Gastroesophageal sphincter (tissue), 4 donors: ENCODE results near the gene GLP2R. TPM values are rescaled to one million over a fixed set of nuclear protein-coding genes. Genes with fewer than 3 reads are reported as not detected.

Experiments used
- ATAC-seq: fragments of 150-250 bp; one replicate; pipeline ENCODE4 v1.9.1; 2016; ENCODE audit warnings: mild to moderate bottlenecking, moderate library complexity
- H3K27ac ChIP-seq, 4 donors: fragments of 200-600 bp; sonication (generic) in 3 of 4; 1 replicate in 3 of 4; 2 replicates in 1 of 4; pipeline ENCODE4 v1.5.1; 2016 to 2019
- H3K27me3 ChIP-seq: fragments of 200-600 bp; sonication (generic); one replicate; pipeline ENCODE4 v1.5.1; 2019
- H3K36me3 ChIP-seq, 2 donors: fragments of 200-600 bp; sonication (generic); one replicate each; pipeline ENCODE4 v1.5.1; 2019; ENCODE audit warnings: control low read depth in 1 of 2
- H3K4me1 ChIP-seq, 3 donors: fragments of 200-600 bp; sonication (generic); 1 replicate in 2 of 3; 2 replicates in 1 of 3; pipeline ENCODE4 v1.5.1; 2016 to 2019; ENCODE audit warnings: control low read depth in 2 of 3
- H3K4me3 ChIP-seq, 2 donors: fragments of 200-600 bp; sonication (generic); one replicate each; pipeline ENCODE4 v1.5.1; 2019; ENCODE audit warnings: mild to moderate bottlenecking in 1 of 2, moderate library complexity in 1 of 2
- H3K9me3 ChIP-seq, 3 donors: fragments of 200-600 bp; sonication (generic); one replicate each; pipeline ENCODE4 v1.5.1; 2017 to 2019; ENCODE audit warnings: control low read depth in 2 of 3
- CTCF ChIP-seq, 4 experiments: fragments of 200-600 bp in 2 of 4; fragments of 450-650 bp in 2 of 4; sonication (generic) in 1 of 4; IDR thresholded peaks; one replicate each; pipeline ENCODE4 v1.5.1; 2017 to 2019; ENCODE audit warnings: antibody characterized with exemption in 4 of 4, mild to moderate bottlenecking in 2 of 4, moderate library complexity in 2 of 4
- EP300 ChIP-seq: sonication (generic); formaldehyde crosslinking; IDR thresholded peaks from one replicate; pipeline ENCODE4 v1.6.1; 2017; ENCODE audit warnings: antibody characterized with exemption, mild to moderate bottlenecking
- POLR2A ChIP-seq, 2 donors: fragments of 450-650 bp; IDR thresholded peaks; one replicate each; pipeline ENCODE4 v1.6.1; 2017; ENCODE audit warnings: antibody characterized with exemption in 2 of 2, mild to moderate bottlenecking in 2 of 2, moderate library complexity in 1 of 2
- POLR2AphosphoS5 ChIP-seq: sonication (generic); formaldehyde crosslinking; IDR thresholded peaks from one replicate; pipeline ENCODE4 v1.6.1; 2017; ENCODE audit warnings: antibody characterized with exemption
- WGBS, 2 donors: methylation state at CpG; one replicate each; pipeline ENCODE4 v1.1.5; 2018; ENCODE audit warnings: low coverage in 1 of 2; 5-methylcytosine and 5-hydroxymethylcytosine counted together
- total RNA-seq, 4 donors: library from RNA; depleted of rRNA; stranded (reverse); fragments of >200 nt; gene quantifications; one replicate each; pipeline ENCODE4 v1.1.0, GENCODE V29; 2016

The GLP2R gene
- total RNA-seq, 4 donors from 2014 or later = 7.2 to 14.5 (median 13.8) TPM

GRCh38 chr17:9784544-9784943, 41.2 kb upstream of the GLP2R start:
- no peaks in the 10 kb centered on the region for H3K4me1 ChIP-seq
- H3K36me3 ChIP-seq = no peaks in the 10 kb centered on the region
- ATAC-seq = no peak
- no peaks in the 10 kb centered on the region for H3K9me3 ChIP-seq
- 97% methylated on average over 2 of the region's 2 CpGs for WGBS, 2 donors
- H3K27me3 ChIP-seq = no peaks in the 10 kb centered on the region
- no peak overlapping the region for H3K27ac ChIP-seq
- H3K4me3 ChIP-seq = no peak overlapping the region
- TF ChIP-seq POLR2A (IDR thresholded peaks at IDR 0.05) = no peak
- TF ChIP-seq EP300 = no peak
- TF ChIP-seq CTCF (IDR thresholded peaks at IDR 0.05) = no peak
- no peak for TF ChIP-seq POLR2AphosphoS5

GRCh38 chr17:9788601-9789000, 37.1 kb upstream of the GLP2R start:
- Histone ChIP-seq H3K27ac (no peak overlapping the region), H3K36me3 (no peaks in the 10 kb centered on the region), H3K9me3 (no peaks in the 10 kb centered on the region), H3K4me3 (no peak overlapping the region), H3K27me3 (no peaks in the 10 kb centered on the region), H3K4me1 (peaks cover 0 to 15% (median 2%) of the 10 kb centered on the region in 3 donors)
- WGBS, 2 donors = 89 to 95% methylated on average over 2 to 3 of the region's 8 CpGs
- TF ChIP-seq EP300 (no peak), POLR2A (IDR thresholded peaks at IDR 0.05) (no peak), POLR2AphosphoS5 (no peak), CTCF (IDR thresholded peaks at IDR 0.05) (no peak)
- no peak for ATAC-seq

- H3K4me3 ChIP-seq = no peak overlapping the region
- H3K27me3 ChIP-seq = no peaks in the 10 kb centered on the region
- no peak overlapping the region for H3K27ac ChIP-seq
- no peak for ATAC-seq
- no peaks in the 10 kb centered on the region for H3K36me3 ChIP-seq
- no peaks in the 10 kb centered on the region for H3K9me3 ChIP-seq
- 86 to 95% methylated on average over 3 to 4 of the region's 4 CpGs for WGBS, 2 donors
- H3K4me1 ChIP-seq = peaks cover 0 to 15% (median 2%) of the 10 kb centered on the region in 3 donors
- TF ChIP-seq EP300 = no peak
- no peak for TF ChIP-seq POLR2AphosphoS5
- TF ChIP-seq CTCF (IDR thresholded peaks at IDR 0.05) = no peak
- no peak for TF ChIP-seq POLR2A (IDR thresholded peaks at IDR 0.05)
These were observed 35.4 kb upstream of the GLP2R start for GRCh38 chr17:9790316-9790715.

GRCh38 chr17:9790889-9791876, 34.5 kb upstream of the GLP2R start, which contains the start of gene DHRS7C:
Gene DHRS7C, minus strand, starts transcription at chr17:9791592. Its CDS starts 308 bp downstream, at chr17:9791284.
- ATAC-seq = no peak
- TF ChIP-seq EP300 (no peak), POLR2A (IDR thresholded peaks at IDR 0.05) (no peak), CTCF (IDR thresholded peaks at IDR 0.05) (no peak), POLR2AphosphoS5 (no peak)
- Histone ChIP-seq H3K36me3 (no peaks in the 10 kb centered on the region), H3K4me3 (no peak within 1 kb of the TSS), H3K4me1 (peaks cover 0 to 15% (median 2%) of the 10 kb centered on the region in 3 donors), H3K27me3 (no peaks in the 10 kb centered on the region), H3K9me3 (no peaks in the 10 kb centered on the region), H3K27ac (peak within 1 kb of the TSS in 3 of 4 donors; percentile 2 to 40 (median 30))
- WGBS, 2 donors = 43 to 60% methylated on average over 2 to 5 of the region's 15 CpGs
